ENCODE data around the gene ALPI.

DNA sequence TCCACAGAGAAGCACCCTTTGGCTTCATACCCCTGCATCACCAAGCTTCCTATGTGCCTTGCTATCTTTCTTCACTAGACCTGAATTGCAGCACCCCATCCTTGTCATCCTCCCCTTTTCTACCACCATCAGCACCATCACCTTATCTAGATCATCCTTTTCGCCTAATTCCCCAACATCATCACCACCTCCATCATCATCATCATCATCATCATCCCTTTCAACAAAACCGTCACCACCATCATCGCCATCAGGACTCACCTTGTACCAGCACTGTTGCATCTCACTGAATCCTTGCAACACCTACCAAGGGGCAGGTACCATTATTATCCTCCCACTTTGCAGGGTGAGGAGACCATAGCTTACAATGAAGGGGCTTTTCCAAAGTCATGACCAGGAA is 42.5 kb downstream of the ALPI start:
- no peak for TF ChIP-seq EZH2 (IDR thresholded peaks at IDR 0.05)
- no peak for TF ChIP-seq POLR2AphosphoS5 (IDR thresholded peaks at IDR 0.05; ENCODE audit: borderline replicate concordance, low read depth, low read length)
